ENCODE results near the gene HSPA6. TPM values are rescaled to one million over a fixed set of nuclear protein-coding genes. Genes with fewer than 3 reads are reported as not detected.
"Not testable (repeated sequence)": the region's sequence is repeated elsewhere in the genome, so short reads cannot be mapped to it uniquely, and the experiment has no call there.

The HSPA6 gene
- total RNA-seq, 1 donor from 2014 or later, result not detected

DNA sequence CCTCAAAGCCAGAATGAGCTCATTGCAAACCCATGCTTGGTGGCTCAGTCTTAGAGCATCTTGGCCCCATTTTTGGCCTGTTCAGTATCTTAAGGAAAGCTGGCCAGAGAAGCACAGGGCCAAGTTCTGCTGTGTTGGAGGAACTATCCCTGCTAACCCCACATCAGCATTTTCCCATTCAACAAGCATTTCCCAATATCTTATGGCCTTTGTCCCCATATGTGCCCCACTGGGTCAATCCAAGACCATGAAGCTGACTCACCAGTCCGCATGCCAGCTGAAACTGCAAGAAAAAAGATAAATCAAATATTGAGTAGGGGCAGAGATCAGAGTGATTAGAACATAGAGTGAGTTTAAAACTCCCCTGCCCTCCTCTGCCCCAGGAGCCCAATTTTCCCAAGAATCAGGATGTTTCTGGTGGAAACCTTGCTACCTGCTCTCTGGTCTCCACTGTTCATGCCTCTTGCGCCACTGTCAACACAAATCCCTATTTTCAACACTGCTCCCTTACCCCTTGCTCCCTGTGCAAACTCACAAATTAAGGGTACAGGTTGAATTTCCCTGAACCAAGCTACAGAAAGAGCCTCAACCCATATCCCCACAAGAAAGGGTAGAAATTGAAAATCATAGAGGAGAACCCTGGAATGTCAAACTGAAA, 24.5 kb downstream of the HSPA6 start:
- not testable (repeated sequence) for H3K9ac ChIP-seq; DNase-seq (ENCODE audit: low spot score); H3K4me3 ChIP-seq

DNA sequence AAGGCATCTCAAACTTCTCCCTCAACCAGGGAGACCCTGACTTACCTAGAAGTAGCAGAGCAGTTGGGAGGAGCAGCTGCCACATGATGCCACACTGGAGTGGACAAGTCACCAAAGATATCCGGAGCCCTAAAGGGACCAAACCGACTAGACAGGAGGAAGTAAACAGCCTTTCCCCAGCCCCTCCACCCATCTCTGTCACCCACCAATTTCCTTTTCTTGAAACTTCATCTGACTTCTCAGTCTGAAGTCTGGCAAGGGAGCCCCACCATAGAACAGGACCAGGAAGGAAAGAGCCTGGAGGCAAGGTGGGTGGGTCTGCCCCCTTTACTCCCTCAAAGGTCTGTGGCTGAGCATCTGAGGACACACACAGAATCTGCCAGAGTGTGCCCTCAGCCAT, 25.3 kb downstream of the HSPA6 start, which contains the start of gene FCGR3A:
Gene FCGR3A (minus strand): TSS at position 167 of the 400 bp plus-strand sequence. CDS start 82 bp downstream, at position 85.
- H3K9ac ChIP-seq, result no peak within 1 kb of the TSS
- H3K9me3 Mint-ChIP-seq, result no peaks in the 10 kb centered on the region
- H3K27ac ChIP-seq, result no peak within 1 kb of the TSS
- no peak within 1 kb of the TSS for H2AFZ ChIP-seq (replicated peaks)
- TF ChIP-seq EZH2 (IDR thresholded peaks at IDR 0.05) (no peak), EZH2phosphoT487 (IDR thresholded peaks at IDR 0.05) (no peak)
- TF ChIP-seq, protein P1, sequence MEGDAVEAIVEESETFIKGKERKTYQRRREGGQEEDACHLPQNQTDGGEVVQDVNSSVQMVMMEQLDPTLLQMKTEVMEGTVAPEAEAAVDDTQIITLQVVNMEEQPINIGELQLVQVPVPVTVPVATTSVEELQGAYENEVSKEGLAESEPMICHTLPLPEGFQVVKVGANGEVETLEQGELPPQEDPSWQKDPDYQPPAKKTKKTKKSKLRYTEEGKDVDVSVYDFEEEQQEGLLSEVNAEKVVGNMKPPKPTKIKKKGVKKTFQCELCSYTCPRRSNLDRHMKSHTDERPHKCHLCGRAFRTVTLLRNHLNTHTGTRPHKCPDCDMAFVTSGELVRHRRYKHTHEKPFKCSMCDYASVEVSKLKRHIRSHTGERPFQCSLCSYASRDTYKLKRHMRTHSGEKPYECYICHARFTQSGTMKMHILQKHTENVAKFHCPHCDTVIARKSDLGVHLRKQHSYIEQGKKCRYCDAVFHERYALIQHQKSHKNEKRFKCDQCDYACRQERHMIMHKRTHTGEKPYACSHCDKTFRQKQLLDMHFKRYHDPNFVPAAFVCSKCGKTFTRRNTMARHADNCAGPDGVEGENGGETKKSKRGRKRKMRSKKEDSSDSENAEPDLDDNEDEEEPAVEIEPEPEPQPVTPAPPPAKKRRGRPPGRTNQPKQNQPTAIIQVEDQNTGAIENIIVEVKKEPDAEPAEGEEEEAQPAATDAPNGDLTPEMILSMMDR (IDR thresholded peaks at IDR 0.05), result no peak
- no peaks in the 10 kb centered on the region for H3F3A ChIP-seq (ENCODE audit: low read depth)
- H3K36me3 ChIP-seq, result no peaks in the 10 kb centered on the region
- H3K79me2 ChIP-seq (ENCODE audit: low read depth), result no peaks in the 10 kb centered on the region
- no peaks in the 10 kb centered on the region for H3K9me3 ChIP-seq (ENCODE audit: low read depth)
- H3K4me3 Mint-ChIP-seq, result no peak within 1 kb of the TSS
- no peaks in the 10 kb centered on the region for H3K36me3 Mint-ChIP-seq
- H3K27ac Mint-ChIP-seq, result no peak within 1 kb of the TSS
- no peaks in the 10 kb centered on the region for H3K4me1 Mint-ChIP-seq
- H3K4me2 ChIP-seq, result no peak within 1 kb of the TSS
- no peak for DNase-seq (ENCODE audit: low spot score)
- no peaks in the 10 kb centered on the region for H4K20me1 ChIP-seq (ENCODE audit: low read depth)
- H3K27me3 ChIP-seq, result no peaks in the 10 kb centered on the region
- H3K27me3 Mint-ChIP-seq (ENCODE audit: insufficient read depth, low read depth), result no peaks in the 10 kb centered on the region
- H3K4me1 ChIP-seq, result no peaks in the 10 kb centered on the region
- H3K4me3 ChIP-seq, result no peak within 1 kb of the TSS

More for the DNA sequence above, 24.5 kb downstream of the HSPA6 start:
- H3K36me3 Mint-ChIP-seq; H3K4me2 ChIP-seq; H4K20me1 ChIP-seq (ENCODE audit: low read depth); H3K27ac ChIP-seq; H3K27me3 Mint-ChIP-seq (ENCODE audit: insufficient read depth, low read depth); H3K36me3 ChIP-seq; H3K9me3 Mint-ChIP-seq; H3K27me3 ChIP-seq; H2AFZ ChIP-seq (replicated peaks); H3K9me3 ChIP-seq (ENCODE audit: low read depth); H3K4me1 ChIP-seq; H3K79me2 ChIP-seq (ENCODE audit: low read depth); H3K4me1 Mint-ChIP-seq; H3F3A ChIP-seq (ENCODE audit: low read depth); H3K27ac Mint-ChIP-seq; H3K4me3 Mint-ChIP-seq: not testable (repeated sequence)

DNA sequence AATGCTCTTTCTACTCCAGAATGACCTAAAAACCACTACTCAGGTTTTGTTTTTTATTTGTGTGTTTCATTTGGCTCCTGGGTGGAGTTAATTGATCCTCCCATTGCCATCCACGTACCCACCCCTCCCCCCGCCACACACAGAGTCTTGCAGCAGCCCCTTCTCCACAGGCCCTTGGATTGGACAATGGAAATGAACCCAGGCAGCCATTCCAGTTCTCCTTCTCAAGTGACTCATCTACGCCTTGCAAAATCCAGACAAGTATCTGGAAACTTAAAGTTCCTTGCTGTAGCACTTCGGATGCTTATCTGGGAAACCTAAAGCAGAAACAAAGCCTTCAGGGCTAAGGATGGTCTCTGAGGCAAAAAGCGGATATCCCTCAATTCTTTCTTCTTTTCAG, 26.6 kb downstream of the HSPA6 start:
- H3F3A ChIP-seq (ENCODE audit: low read depth); H3K27ac Mint-ChIP-seq; H3K27ac ChIP-seq; H3K27me3 Mint-ChIP-seq (ENCODE audit: insufficient read depth, low read depth); H3K9ac ChIP-seq; H3K9me3 ChIP-seq (ENCODE audit: low read depth); H3K27me3 ChIP-seq; H3K4me3 ChIP-seq; DNase-seq (ENCODE audit: low spot score); H3K36me3 Mint-ChIP-seq; H2AFZ ChIP-seq (replicated peaks); H3K4me2 ChIP-seq; H3K9me3 Mint-ChIP-seq; H3K36me3 ChIP-seq; H3K4me1 Mint-ChIP-seq; H4K20me1 ChIP-seq (ENCODE audit: low read depth); H3K4me3 Mint-ChIP-seq; H3K79me2 ChIP-seq (ENCODE audit: low read depth); H3K4me1 ChIP-seq: not testable (repeated sequence)

DNA sequence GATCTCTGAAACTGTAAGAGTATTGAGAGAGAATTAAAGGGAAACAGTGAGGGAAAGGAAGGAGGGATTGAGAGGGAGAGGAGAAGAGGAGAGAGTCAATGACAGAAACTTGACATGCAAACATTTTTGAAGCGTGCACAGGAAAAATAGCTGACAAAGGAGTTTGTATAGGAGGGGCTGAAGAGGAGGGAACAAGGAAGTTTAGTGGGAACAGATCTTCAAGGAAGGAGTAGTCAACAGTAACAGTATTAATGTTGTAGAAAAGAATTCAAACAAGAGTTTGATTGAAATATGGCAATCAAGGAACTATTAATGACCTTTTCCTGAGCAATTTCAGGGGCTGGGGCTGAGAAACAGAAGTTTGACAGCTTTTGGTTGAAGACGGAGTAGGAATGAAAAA, 29.3 kb downstream of the HSPA6 start:
- H3K36me3 Mint-ChIP-seq; H3K79me2 ChIP-seq (ENCODE audit: low read depth); H3K4me2 ChIP-seq; H3K4me1 ChIP-seq; H3F3A ChIP-seq (ENCODE audit: low read depth); H2AFZ ChIP-seq (replicated peaks); H4K20me1 ChIP-seq (ENCODE audit: low read depth); H3K9me3 Mint-ChIP-seq; H3K9ac ChIP-seq; H3K36me3 ChIP-seq; H3K4me1 Mint-ChIP-seq; DNase-seq (ENCODE audit: low spot score); H3K4me3 Mint-ChIP-seq; H3K9me3 ChIP-seq (ENCODE audit: low read depth); H3K27me3 Mint-ChIP-seq (ENCODE audit: insufficient read depth, low read depth); H3K27ac Mint-ChIP-seq; H3K4me3 ChIP-seq; H3K27me3 ChIP-seq; H3K27ac ChIP-seq: not testable (repeated sequence)

DNA sequence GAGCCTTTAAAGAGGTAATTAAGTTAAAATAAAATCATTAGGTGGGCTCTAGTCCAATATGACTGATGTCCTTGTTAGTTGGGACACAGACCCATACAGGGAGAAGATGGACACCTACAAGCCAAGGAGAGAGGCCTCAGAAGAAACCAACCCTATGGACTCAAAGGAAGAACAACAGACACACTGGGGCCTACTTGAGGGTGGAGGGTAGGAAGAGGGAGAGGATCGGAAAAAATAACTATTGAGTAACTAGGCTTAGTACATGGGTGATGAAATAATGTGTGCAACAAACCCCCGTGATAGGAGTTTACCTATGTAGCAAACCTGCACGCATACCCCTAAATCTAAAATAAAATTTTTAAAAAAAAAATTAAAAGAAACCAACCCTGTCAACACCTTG, 30.0 kb downstream of the HSPA6 start:
- not testable (repeated sequence) for H2AFZ ChIP-seq (replicated peaks); H3K4me2 ChIP-seq; DNase-seq (ENCODE audit: low spot score); H3K4me3 Mint-ChIP-seq; H3K36me3 ChIP-seq; H3K27ac ChIP-seq; H3K9me3 ChIP-seq (ENCODE audit: low read depth); H3K27ac Mint-ChIP-seq; H3F3A ChIP-seq (ENCODE audit: low read depth); H4K20me1 ChIP-seq (ENCODE audit: low read depth); H3K4me3 ChIP-seq; H3K9me3 Mint-ChIP-seq; H3K4me1 ChIP-seq; H3K79me2 ChIP-seq (ENCODE audit: low read depth); H3K36me3 Mint-ChIP-seq; H3K27me3 Mint-ChIP-seq (ENCODE audit: insufficient read depth, low read depth); H3K4me1 Mint-ChIP-seq; H3K27me3 ChIP-seq; H3K9ac ChIP-seq

DNA sequence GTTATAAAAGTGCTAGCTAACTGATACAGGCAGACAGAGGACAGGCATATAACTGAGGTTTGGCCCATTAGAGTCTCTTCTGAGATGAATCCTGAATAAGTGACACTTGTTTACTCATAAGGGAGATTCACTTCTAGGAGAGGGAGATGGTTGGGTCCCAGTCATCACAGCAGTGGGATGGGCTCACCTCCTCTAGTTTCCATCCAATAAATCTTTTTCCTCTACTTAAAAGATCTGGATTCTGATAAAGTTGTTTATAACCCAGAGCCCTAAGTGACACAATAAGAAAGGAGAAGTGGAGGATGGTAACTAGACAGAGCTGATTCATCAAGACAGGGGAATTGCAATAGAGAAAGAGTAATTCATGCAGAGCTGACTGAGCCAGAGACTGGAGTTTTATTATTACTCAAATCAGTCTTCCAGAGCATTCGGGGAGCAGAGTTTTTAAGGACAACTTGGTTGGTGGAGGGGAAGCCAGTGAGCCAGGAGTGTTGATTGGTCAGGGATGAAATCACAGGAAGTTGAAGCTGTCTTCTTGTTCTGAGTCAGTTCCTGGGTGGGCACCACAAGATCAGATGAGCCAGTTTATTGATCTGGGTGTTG, 30.6 kb downstream of the HSPA6 start:
- H3K27me3 Mint-ChIP-seq (ENCODE audit: insufficient read depth, low read depth); H3K4me1 ChIP-seq; H3K27ac Mint-ChIP-seq; H3K36me3 ChIP-seq; H3K4me3 ChIP-seq; H3K9ac ChIP-seq; H3K9me3 Mint-ChIP-seq; H3F3A ChIP-seq (ENCODE audit: low read depth); H3K36me3 Mint-ChIP-seq; H3K4me2 ChIP-seq; H3K9me3 ChIP-seq (ENCODE audit: low read depth); H2AFZ ChIP-seq (replicated peaks); H3K27ac ChIP-seq; H3K4me1 Mint-ChIP-seq; H4K20me1 ChIP-seq (ENCODE audit: low read depth); H3K79me2 ChIP-seq (ENCODE audit: low read depth); H3K4me3 Mint-ChIP-seq; H3K27me3 ChIP-seq; DNase-seq (ENCODE audit: low spot score): not testable (repeated sequence)

DNA sequence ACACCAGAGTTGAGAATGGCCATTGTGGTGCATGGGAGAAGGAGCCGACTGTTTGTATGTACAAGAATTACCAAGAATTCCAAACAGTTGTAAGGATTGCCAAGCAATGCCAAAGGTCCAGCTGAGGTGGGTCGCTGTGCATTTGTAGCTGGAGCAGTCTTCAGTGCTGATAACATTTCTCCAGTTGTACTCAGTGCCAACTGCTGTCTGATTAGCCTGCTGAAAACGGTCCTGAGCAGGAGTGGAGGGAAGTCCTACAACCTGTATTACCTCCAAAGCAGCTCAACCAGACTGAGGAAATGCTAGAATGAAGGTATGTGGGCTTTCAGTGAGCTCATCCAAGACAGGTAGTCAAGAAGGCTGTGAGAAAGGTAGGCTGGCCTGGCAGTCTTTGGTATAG, 31.8 kb downstream of the HSPA6 start:
- not testable (repeated sequence) for H3K27ac Mint-ChIP-seq; H3K27me3 Mint-ChIP-seq (ENCODE audit: insufficient read depth, low read depth); H3K27ac ChIP-seq; H3K4me1 Mint-ChIP-seq; H3F3A ChIP-seq (ENCODE audit: low read depth); H3K27me3 ChIP-seq; H3K4me3 Mint-ChIP-seq; H3K36me3 ChIP-seq; H3K4me3 ChIP-seq; H3K4me2 ChIP-seq; H2AFZ ChIP-seq (replicated peaks); H3K9me3 Mint-ChIP-seq; H4K20me1 ChIP-seq (ENCODE audit: low read depth); H3K9me3 ChIP-seq (ENCODE audit: low read depth); DNase-seq (ENCODE audit: low spot score); H3K36me3 Mint-ChIP-seq; H3K9ac ChIP-seq; H3K4me1 ChIP-seq; H3K79me2 ChIP-seq (ENCODE audit: low read depth)
